HepG2 (cell line): ENCODE data around the gene SPATA25. TPM values are rescaled to one million over a fixed set of nuclear protein-coding genes. Genes with fewer than 3 reads are reported as not detected.

ENCODE experiments used
- ATAC-seq: fragments of 200-7000 bp; cut with Tn5 transposase; 3 replicates; pipeline ENCODE4 v1.9.1; 2020; ENCODE audit warnings: mild to moderate bottlenecking, moderate library complexity
- BruUV-seq: library from RNA; stranded (reverse); fragments of 400-500 nt; replicated peaks from 2 replicates; lab custom pipeline; 2021; lab: Mats Ljungman, UMichigan
- CTCF ChIA-PET: fragments of 300-600 bp; formaldehyde crosslinking; extraction: SDS; loops from one replicate; lab custom pipeline; 2021; ENCODE audit warnings: low total read pairs, inconsistent platforms, low intra/inter-chr PET ratio; lab: Yijun Ruan, JAX
- POLR2A ChIA-PET: fragments of 350-600 bp; sonication (Branson Sonifier 250); formaldehyde crosslinking; loops from one replicate; lab custom pipeline; 2020; ENCODE audit warnings: antibody characterized with exemption, inconsistent platforms; lab: Yijun Ruan, JAX
- DNase-seq: peaks from one replicate; pipeline ENCODE4 v3.0.0-alpha.2; 2015; ENCODE audit warnings: low spot score
- FAIRE-seq: peaks from 3 replicates; lab custom pipeline; 2011; peaks lifted over from hg19 to GRCh38; lab: Jason Lieb, UNC
- H2AFZ ChIP-seq: one replicate; pipeline ENCODE4 v1.6.1; 2011; ENCODE audit warnings: low read length, inconsistent platforms
- H3K27ac ChIP-seq: fragments of 300-600 bp; 3 replicates; pipeline ENCODE4 v1.8.0; 2011; ENCODE audit warnings: mixed run types, mild to moderate bottlenecking, mixed read lengths, low read length, inconsistent platforms; ENCODE audit not compliant: insufficient read depth; ENCODE audit errors: extremely low read length
- H3K27me3 ChIP-seq, 2 experiments: fragments of 200-600 bp in 1 of 2; 2 replicates in 1 of 2; 3 replicates in 1 of 2; pipeline versions ENCODE4 v1.6.0 to v1.8.0; 2011; ENCODE audit warnings: low read length in 2 of 2, mild to moderate bottlenecking in 2 of 2, moderate library complexity in 2 of 2, inconsistent platforms in 1 of 2; ENCODE audit not compliant: insufficient read depth in 2 of 2, control insufficient read depth in 1 of 2
- H3K36me3 ChIP-seq, 2 experiments: fragments of 200-600 bp in 1 of 2; replicated peaks in 1 of 2; 2 replicates in 1 of 2; 3 replicates in 1 of 2; pipeline versions ENCODE4 v1.5.1 to v1.8.0; 2011; ENCODE audit warnings: low read length in 2 of 2, inconsistent platforms in 1 of 2; ENCODE audit not compliant: insufficient read depth in 2 of 2, control insufficient read depth in 1 of 2
- H3K4me1 ChIP-seq: 2 replicates; pipeline ENCODE4 v1.5.1; 2012; ENCODE audit warnings: low read length, inconsistent platforms; ENCODE audit not compliant: insufficient read depth
- H3K4me2 ChIP-seq: 2 replicates; pipeline ENCODE4 v1.6.0; 2011; ENCODE audit warnings: low read depth, low read length, inconsistent platforms
- H3K4me3 ChIP-seq, 3 experiments: fragments of 200-600 bp in 1 of 3; sonication (generic), shearing (Covaris generic) in 1 of 3; replicated peaks in 1 of 3; 2 replicates each; pipeline ENCODE4 v1.5.1; 2011 to 2016; ENCODE audit warnings: low read length in 3 of 3, inconsistent platforms in 2 of 3, low read depth in 2 of 3, mild to moderate bottlenecking in 2 of 3, control low read depth in 1 of 3, mixed read lengths in 1 of 3; ENCODE audit not compliant: insufficient read depth in 1 of 3
- H3K79me2 ChIP-seq: one replicate; pipeline ENCODE4 v1.6.1; 2011; ENCODE audit warnings: low read length, inconsistent platforms; ENCODE audit not compliant: insufficient read depth
- H3K9ac ChIP-seq: 2 replicates; pipeline ENCODE4 v1.6.0; 2011; ENCODE audit warnings: mild to moderate bottlenecking, low read depth, low read length, inconsistent platforms; ENCODE audit not compliant: insufficient read depth
- H3K9me3 ChIP-seq: 2 replicates; pipeline ENCODE4 v1.5.1; 2012; ENCODE audit warnings: mild to moderate bottlenecking, low read length
- H4K20me1 ChIP-seq: 2 replicates; pipeline ENCODE4 v1.6.0; 2011; ENCODE audit warnings: inconsistent platforms, mild to moderate bottlenecking, low read length, moderate library complexity; ENCODE audit not compliant: insufficient read depth
- ATM ChIP-seq: fragments of 450-650 bp; IDR thresholded peaks from 2 replicates; pipeline ENCODE4 v1.7.1; 2017; ENCODE audit warnings: mild to moderate bottlenecking, borderline replicate concordance
- CAMTA2 ChIP-seq: sonication (generic); formaldehyde crosslinking; IDR thresholded peaks from 2 replicates; pipeline ENCODE4 v1.4.0; 2020; ENCODE audit warnings: mild to moderate bottlenecking, missing genetic modification reagents, borderline replicate concordance
- CREBL2 ChIP-seq: sonication (generic); formaldehyde crosslinking; IDR thresholded peaks from 2 replicates; pipeline ENCODE4 v1.8.1; 2023; ENCODE audit warnings: missing genetic modification reagents, mild to moderate bottlenecking, borderline replicate concordance
- GZF1 ChIP-seq: sonication (generic); formaldehyde crosslinking; IDR thresholded peaks from 2 replicates; pipeline ENCODE4 v1.5.1; 2020; ENCODE audit warnings: mild to moderate bottlenecking, missing genetic modification reagents
- KLF12 ChIP-seq: sonication (generic); formaldehyde crosslinking; IDR thresholded peaks from 2 replicates; pipeline ENCODE4 v1.4.0; 2020; ENCODE audit warnings: missing genetic modification reagents, borderline replicate concordance
- MAFF ChIP-seq: IDR thresholded peaks from 2 replicates; pipeline ENCODE4 v1.6.1; 2011; ENCODE audit warnings: low read depth, low read length, improper control_type of control experiment
- NAIF1 ChIP-seq: sonication (generic); formaldehyde crosslinking; IDR thresholded peaks from 2 replicates; pipeline ENCODE4 v1.5.0; 2020; ENCODE audit warnings: mild to moderate bottlenecking, missing genetic modification reagents, borderline replicate concordance
- PRDM10 ChIP-seq: sonication (generic); formaldehyde crosslinking; IDR thresholded peaks from 2 replicates; pipeline ENCODE4 v1.4.0; 2020; ENCODE audit warnings: low read depth, missing genetic modification reagents
- RAD51 ChIP-seq: fragments of 450-650 bp; IDR thresholded peaks from 2 replicates; pipeline ENCODE4 v1.6.1; 2016; ENCODE audit warnings: borderline replicate concordance
- RORA ChIP-seq: sonication (generic); formaldehyde crosslinking; IDR thresholded peaks from 2 replicates; pipeline ENCODE4 v1.5.0; 2020; ENCODE audit warnings: mild to moderate bottlenecking, missing genetic modification reagents, moderate library complexity
- SIN3A ChIP-seq: IDR thresholded peaks from 2 replicates; pipeline ENCODE4 v1.6.1; 2011; ENCODE audit warnings: low read depth, mild to moderate bottlenecking, control low read depth, low read length, borderline replicate concordance
- TBX2 ChIP-seq: sonication (generic); formaldehyde crosslinking; IDR thresholded peaks from 2 replicates; pipeline ENCODE4 v1.5.0; 2020; ENCODE audit warnings: missing genetic modification reagents, mild to moderate bottlenecking, borderline replicate concordance
- ZFP91 ChIP-seq: sonication (generic); formaldehyde crosslinking; IDR thresholded peaks from 2 replicates; pipeline ENCODE4 v1.9.0; 2022; ENCODE audit warnings: missing genetic modification reagents, mild to moderate bottlenecking, borderline replicate concordance
- ZNF331 ChIP-seq: sonication (generic); formaldehyde crosslinking; IDR thresholded peaks from 2 replicates; pipeline ENCODE4 v1.4.0; 2020; ENCODE audit warnings: missing genetic modification reagents
- ZNF367 ChIP-seq: sonication (generic); formaldehyde crosslinking; IDR thresholded peaks from 2 replicates; pipeline ENCODE4 v1.4.0; 2020; ENCODE audit warnings: missing genetic modification reagents, borderline replicate concordance
- ZNF879 ChIP-seq: sonication (generic); formaldehyde crosslinking; IDR thresholded peaks from 2 replicates; pipeline ENCODE4 v1.8.1; 2023; ENCODE audit warnings: missing genetic modification reagents
- WGBS: methylation state at CpG from one replicate; pipeline ENCODE4 v1.1.6; 2017; ENCODE audit warnings: low lambda C conversion rate; 5-methylcytosine and 5-hydroxymethylcytosine counted together
- in situ Hi-C: cut with HindIII; loops from 2 replicates; pipeline ENCODE4 v1.10.0; 2017; ENCODE audit warnings: low pct_unique_long_range_greater_than_20kb; ENCODE audit not compliant: extremely low pct_ligation_motif_present
- intact Hi-C: fragments of 100-400 bp; cut with micrococcal nuclease; formaldehyde crosslinking; loops from one replicate; pipeline ENCODE4 v1.10.0; 2022; ENCODE audit not compliant: unreplicated experiment
- polyA plus RNA-seq, 8 experiments: library from polyadenylated mRNA; depleted of rRNA in 3 of 8; stranded (reverse) in 7 of 8; unstranded in 1 of 8; fragments of >200 nt; fragmentation: Illumina TruSeq in 4 of 8; extraction: Trizol in 4 of 8; gene quantifications; 2 replicates each; pipeline versions ENCODE4 v1.2.1 to v1.2.3, GENCODE V29; 2011 to 2016; ENCODE audit warnings: low read depth in 4 of 8, missing spikeins in 1 of 8, mixed read lengths in 1 of 8; ENCODE audit not compliant: insufficient read depth in 1 of 8
- total RNA-seq, 5 experiments: library from RNA; depleted of rRNA; stranded (reverse); fragments of >200 nt; fragmentation: Illumina TruSeq; extraction: Trizol; gene quantifications; 2 replicates each; pipeline ENCODE4 v1.2.3, GENCODE V29; 2016; ENCODE audit warnings: low read depth in 1 of 5

The SPATA25 gene
- total and polyA plus RNA-seq, 2 of the 13 experiments (the other 11 are each of a cell fraction or from before 2014, with no cell fraction given): 4.8 to 7.6 TPM

GRCh38 chr20:45909817-45910669 lies 22.6 kb upstream of the SPATA25 start:
- no peaks in the 10 kb centered on the region; a peak in 1 of 5 replicates for H3K27me3 ChIP-seq
- no peaks in the 10 kb centered on the region for H3K36me3 ChIP-seq
- peak; percentile 90 for FAIRE-seq
- H3K4me2 ChIP-seq: peak overlapping the region; percentile 90
- BruUV-seq: TSS peak; percentile 76
- CTCF ChIA-PET: no interaction called here
- peak overlapping the region; percentile 64 for H3K9ac ChIP-seq
- H3K4me3 ChIP-seq: peak overlapping the region; percentile 40 to 71 (median 49)
- peak overlapping the region; percentile 68 for H2AFZ ChIP-seq
- peak overlapping the region; percentile 72 for H3K27ac ChIP-seq
- no peak for DNase-seq
- no peaks in the 10 kb centered on the region for H4K20me1 ChIP-seq
- ATAC-seq: peak; percentile 16
- POLR2A ChIA-PET: interaction anchor here (0.7 to 8.8 kb wide), 16 partner anchors 10 to 76 kb away, joined by 3 to 164 read pairs (median 11); partner anchors contain the start of genes ACOT8, CTSA, NEURL2 and PCIF1
- 34% methylated on average over 22 of the region's 22 CpGs for WGBS
- peaks cover 64% of the 10 kb centered on the region for H3K4me1 ChIP-seq
- in situ Hi-C loops: no loop called here
- no peaks in the 10 kb centered on the region for H3K79me2 ChIP-seq
- H3K9me3 ChIP-seq: no peaks in the 10 kb centered on the region
- intact Hi-C loops: loop anchor here (2.0 kb wide), 1 partner anchor 15 kb away; no protein-coding TSS in a partner anchor
- 0 out of 2 replicates have a peak, but pooled peaks have one; percentile 28 for TF ChIP-seq PRDM10 (CRISPR knock-in tag)
- no peak for TF ChIP-seq ATM
- 0 out of 2 replicates have a peak, but pooled peaks have one; percentile 51 for TF ChIP-seq KLF12 (CRISPR knock-in tag)
- no peak for TF ChIP-seq ZNF367 (CRISPR knock-in tag)
- no peak for TF ChIP-seq CREBL2 (CRISPR knock-in tag)
- no peak for TF ChIP-seq MAFF
- TF ChIP-seq GZF1: peak; percentile 69; the same call in 1 of the 2 replicates
- peak; percentile 78 for TF ChIP-seq ZFP91 (CRISPR knock-in tag)
- 0 out of 2 replicates have a peak, but pooled peaks have one; percentile 57 for TF ChIP-seq ZNF879 (CRISPR knock-in tag)
- TF ChIP-seq CAMTA2 (CRISPR knock-in tag): peak; percentile 17; the same call in 1 of the 2 replicates
- no peak for TF ChIP-seq ZNF331
- 0 out of 2 replicates have a peak, but pooled peaks have one; percentile 19 for TF ChIP-seq NAIF1
- no peak for TF ChIP-seq RORA (CRISPR knock-in tag)
- TF ChIP-seq SIN3A: 0 out of 2 replicates have a peak, but pooled peaks have one; percentile 12
- TF ChIP-seq TBX2: peak; percentile 49
- no peak for TF ChIP-seq RAD51
